ENCODE data around the gene CEP63. TPM values are rescaled to one million over a fixed set of nuclear protein-coding genes. Genes with fewer than 3 reads are reported as not detected.

Gene CEP63
- total and polyA plus RNA-seq, 2 of the 8 experiments (the other 6 are each of a cell fraction or from before 2014, with no cell fraction given) = 5.3 to 18.2 TPM

DNA sequence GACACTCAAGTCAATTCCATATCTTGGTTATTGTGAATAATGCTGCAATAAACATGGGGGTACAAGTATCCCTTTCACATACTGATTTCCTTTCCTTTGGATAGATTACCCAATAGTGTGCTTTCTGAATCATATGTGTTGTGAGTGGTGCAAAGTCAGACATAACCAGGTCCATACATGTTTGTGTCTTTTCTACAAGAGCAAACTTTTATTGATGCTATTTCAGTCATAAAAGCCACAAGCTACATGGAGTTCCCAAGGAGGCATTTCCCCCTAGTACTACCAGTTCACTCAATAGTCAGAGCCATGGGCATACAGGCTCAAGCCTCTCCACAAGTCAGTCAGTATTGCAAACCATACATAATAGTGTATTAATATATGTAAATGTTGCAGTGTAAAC lies 10.1 kb downstream of the CEP63 start:
- DNase-seq (ENCODE audit: low read depth in 1 of 2, low spot score in 2 of 2) (no peak), FAIRE-seq (no peak)
- Histone ChIP-seq H3K4me3 (ENCODE audit: extremely low read depth in 1 of 4, insufficient read depth in 2 of 4, low read depth in 3 of 4, low read length in 4 of 4) (no peak overlapping the region), H3K9me3 (ENCODE audit: insufficient read depth in 2 of 2, low read depth in 1 of 2, low read length in 1 of 2) (no peaks in the 10 kb centered on the region), H3K4me2 (ENCODE audit: insufficient read depth in 1 of 2, low read depth in 2 of 2, low read length in 2 of 2) (no peak overlapping the region), H4K8ac (ENCODE audit: extremely low read depth, insufficient read depth, low read length) (no peak overlapping the region), H4K20me1 (replicated peaks in 1 of 2; ENCODE audit: control insufficient read depth in 1 of 2, insufficient read depth in 2 of 2, low read length in 2 of 2) (no peaks in the 10 kb centered on the region), H2BK5ac (ENCODE audit: low read depth, low read length) (no peak overlapping the region), H3K4me1 (replicated peaks in 1 of 4; ENCODE audit: control insufficient read depth in 3 of 4, insufficient read depth in 4 of 4, low read length in 3 of 4) (no peaks in the 10 kb centered on the region), H3K14ac (ENCODE audit: insufficient read length) (no peak overlapping the region), H3K27ac (ENCODE audit: low read depth, low read length) (no peak overlapping the region), H3K79me2 (ENCODE audit: control insufficient read depth in 1 of 2, insufficient read depth in 2 of 2, low read length in 2 of 2) (peaks cover 0 to 36% of the 10 kb centered on the region in 2 experiments; a peak in 2 of 4 replicates), H2BK120ac (replicated peaks; ENCODE audit: low read depth, low read length) (no peak overlapping the region), H3K23ac (ENCODE audit: insufficient read length) (no peak overlapping the region), H3K36me3 (ENCODE audit: control insufficient read depth in 2 of 4, insufficient read depth in 4 of 4, low read length in 3 of 4) (peaks cover 0 to 4% (median 0%) of the 10 kb centered on the region in 4 experiments; a peak in 2 of 8 replicates), H2AFZ (ENCODE audit: low read length) (no peak overlapping the region), H3K56ac (replicated peaks; ENCODE audit: insufficient read length, low read depth, low read length) (no peak overlapping the region), H4K5ac (ENCODE audit: insufficient read length, low read depth, low read length) (no peak overlapping the region), H2BK12ac (ENCODE audit: low read depth, low read length) (no peak overlapping the region), H2BK20ac (ENCODE audit: low read length) (no peak overlapping the region), H2BK15ac (ENCODE audit: low read length) (no peak overlapping the region), H3K9ac (replicated peaks in 1 of 4; ENCODE audit: extremely low read depth in 1 of 4, low read depth in 3 of 4, low read length in 3 of 4) (no peak overlapping the region), H3K18ac (ENCODE audit: extremely low read depth, low read length) (no peak overlapping the region), H3K4ac (replicated peaks; ENCODE audit: insufficient read length, low read depth, low read length) (no peak overlapping the region), H3K23me2 (ENCODE audit: low read depth, low read length) (no peaks in the 10 kb centered on the region), H3K79me1 (ENCODE audit: low read depth, low read length) (no peaks in the 10 kb centered on the region; the same call in 1 of the 2 replicates), H3K27me3 (replicated peaks in 1 of 4; ENCODE audit: control insufficient read depth in 3 of 4, extremely low read depth in 1 of 4, insufficient read depth in 3 of 4, low read length in 3 of 4) (peaks cover 0 to 1% (median 0%) of the 10 kb centered on the region in 4 experiments; a peak in 1 of 7 replicates), H2AK5ac (ENCODE audit: low read depth, low read length) (no peak overlapping the region), H4K91ac (replicated peaks; ENCODE audit: insufficient read length, low read length) (no peak overlapping the region)
- ChIA-PET CTCF (ENCODE audit: partially characterized antibody) (interaction anchor here (0.6 to 1.7 kb wide), 2 partner anchors 9 to 405 kb away, joined by 3 to 5 read pairs; no protein-coding TSS in a partner anchor), POLR2A (ENCODE audit: partially characterized antibody) (no interaction called here)
- no peak for TF ChIP-seq MAX (IDR thresholded peaks at IDR 0.05)
- no peak for TF ChIP-seq MAFK (IDR thresholded peaks at IDR 0.05; ENCODE audit: low read depth, low read length)
- TF ChIP-seq SIX5 (IDR thresholded peaks at IDR 0.05; ENCODE audit: low read depth, low read length) = no peak
- no peak for TF ChIP-seq RFX5 (IDR thresholded peaks at IDR 0.05; ENCODE audit: borderline replicate concordance, low read depth, low read length)
- TF ChIP-seq SAP30 (IDR thresholded peaks at IDR 0.05; ENCODE audit: insufficient read depth, insufficient replicate concordance, low read length) = no peak
- no peak for TF ChIP-seq CREB1 (IDR thresholded peaks at IDR 0.05)
- no peak for TF ChIP-seq SP2 (IDR thresholded peaks at IDR 0.05; ENCODE audit: low read length)
- TF ChIP-seq TAF1 (IDR thresholded peaks at IDR 0.05; ENCODE audit: low read depth, low read length) = no peak
- no peak for TF ChIP-seq BRCA1 (IDR thresholded peaks at IDR 0.05; ENCODE audit: low read depth, low read length)
- TF ChIP-seq POU5F1 (IDR thresholded peaks at IDR 0.05; ENCODE audit: low read depth, low read length) = no peak
- no peak for TF ChIP-seq JUND (IDR thresholded peaks at IDR 0.05; ENCODE audit: low read length)

Data from H1 (cell line).